Lung (tissue), 12 donors: ENCODE data around the gene ANKS1A. TPM values are rescaled to one million over a fixed set of nuclear protein-coding genes. Genes with fewer than 3 reads are reported as not detected.

Experiments
- ATAC-seq: fragments of 200-7000 bp; cut with Tn5 transposase; one replicate; pipeline ENCODE4 v1.9.1; 2020; ENCODE audit warnings: moderate number of reproducible peaks; ENCODE audit not compliant: insufficient read depth, low FRiP score
- DNase-seq, 3 donors: peaks; one replicate each; pipeline ENCODE4 v3.0.0-alpha.2; 2013 to 2017
- H3K27ac ChIP-seq, 2 donors: one replicate each; pipeline ENCODE4 v1.5.1; 2013; ENCODE audit warnings: mild to moderate bottlenecking in 2 of 2, moderate library complexity in 2 of 2, control low read depth in 1 of 2, inconsistent platforms in 1 of 2, low read depth in 1 of 2, low read length in 1 of 2
- H3K27me3 ChIP-seq, 3 donors: one replicate each; pipeline ENCODE4 v1.5.1; 2013; ENCODE audit warnings: low read length in 2 of 3; ENCODE audit not compliant: control insufficient read depth in 3 of 3, insufficient read depth in 3 of 3
- H3K36me3 ChIP-seq, 4 donors: one replicate each; pipeline ENCODE4 v1.5.1; 2013; ENCODE audit warnings: low read length in 4 of 4, mild to moderate bottlenecking in 1 of 4, moderate library complexity in 1 of 4; ENCODE audit not compliant: control insufficient read depth in 4 of 4, insufficient read depth in 4 of 4
- H3K4me1 ChIP-seq, 5 donors: one replicate each; pipeline ENCODE4 v1.5.1; 2013; ENCODE audit warnings: low read length in 5 of 5, mild to moderate bottlenecking in 2 of 5, moderate library complexity in 1 of 5; ENCODE audit not compliant: control insufficient read depth in 5 of 5, insufficient read depth in 5 of 5
- H3K4me3 ChIP-seq: one replicate; pipeline ENCODE4 v1.5.1; 2013; ENCODE audit warnings: mild to moderate bottlenecking, control low read depth, moderate library complexity
- H3K9ac ChIP-seq, 2 donors: one replicate each; pipeline ENCODE4 v1.5.1; 2013; ENCODE audit warnings: low read length in 2 of 2, control low read depth in 1 of 2; ENCODE audit not compliant: insufficient read depth in 1 of 2
- H3K9me3 ChIP-seq, 4 donors: one replicate each; pipeline ENCODE4 v1.5.1; 2013; ENCODE audit warnings: low read length in 3 of 4, mild to moderate bottlenecking in 1 of 4, moderate library complexity in 1 of 4; ENCODE audit not compliant: control insufficient read depth in 4 of 4, insufficient read depth in 3 of 4
- CTCF ChIP-seq: IDR thresholded peaks from 2 replicates; pipeline ENCODE4 v1.5.1; 2012; ENCODE audit warnings: mild to moderate bottlenecking; ENCODE audit errors: control extremely low read depth, extremely low read depth
- WGBS, 2 donors: extraction: QIAGEN DNeasy Blood & Tissue Kit; methylation state at CpG; one replicate each; pipeline ENCODE4 v1.1.7; 2013; 5-methylcytosine and 5-hydroxymethylcytosine counted together
- polyA plus RNA-seq, 2 donors: library from polyadenylated mRNA; stranded (reverse); fragments of 200-250 nt; gene quantifications; one replicate each; pipeline ENCODE4 v1.2.1, GENCODE V29; 2013
- total RNA-seq, 2 donors: library from RNA; depleted of rRNA in 1 of 2; stranded (reverse); fragments of >200 nt in 1 of 2; gene quantifications; one replicate each; pipeline ENCODE4 v1.2.1, GENCODE V29; 2014 to 2021
- donor health status: control.
- donor health status: control.
- donor health status: Bipolar disorder and iron deficiency.
- donor health status: healthy.
- donor health status: DM: yes; HTN: yes; CAD: no.

Gene ANKS1A
- total and polyA plus RNA-seq, 4 donors, result 10.4 to 40.6 (median 24.3) TPM

- Histone ChIP-seq H3K4me3 (no peak overlapping the region), H3K36me3 (peaks cover 4 to 20% (median 13%) of the 10 kb centered on the region in 4 donors), H3K4me1 (no peaks in the 10 kb centered on the region), H3K27ac (no peak overlapping the region), H3K27me3 (no peaks in the 10 kb centered on the region), H3K9me3 (no peaks in the 10 kb centered on the region), H3K9ac (no peak overlapping the region)
- no peak for DNase-seq
- no peak for TF ChIP-seq CTCF
- 65 to 66% methylated on average over 3 of the region's 3 CpGs for WGBS, 2 donors
- ATAC-seq, result no peak
Observed at GRCh38 chr6:34866509-34866908, 22.5 kb upstream of the ANKS1A start.

- TF ChIP-seq CTCF, result no peak
- Histone ChIP-seq H3K4me1 (no peaks in the 10 kb centered on the region), H3K36me3 (peaks cover 6 to 28% (median 21%) of the 10 kb centered on the region in 4 donors), H3K9ac (no peak overlapping the region), H3K27me3 (no peaks in the 10 kb centered on the region), H3K4me3 (no peak overlapping the region), H3K27ac (no peak overlapping the region), H3K9me3 (no peaks in the 10 kb centered on the region)
- WGBS, 2 donors, result 93 to 97% methylated on average over 3 of the region's 3 CpGs
- DNase-seq (peak in 2 of 3 donors; percentile 4 to 10), ATAC-seq (no peak)
Observed at GRCh38 chr6:34867484-34867883, 21.6 kb upstream of the ANKS1A start.

GRCh38 chr6:34871853-34872252 is 17.2 kb upstream of the ANKS1A start:
- H3K4me1 ChIP-seq, result no peaks in the 10 kb centered on the region
- no peaks in the 10 kb centered on the region for H3K27me3 ChIP-seq
- no peaks in the 10 kb centered on the region for H3K9me3 ChIP-seq
- H3K9ac ChIP-seq, result no peak overlapping the region
- H3K27ac ChIP-seq, result no peak overlapping the region
- H3K36me3 ChIP-seq, result peaks cover 26 to 39% (median 33%) of the 10 kb centered on the region in 4 donors
- H3K4me3 ChIP-seq, result no peak overlapping the region
- no peak for TF ChIP-seq CTCF
- ATAC-seq (no peak), DNase-seq (no peak)
- WGBS, 2 donors, result 94 to 97% methylated on average over 4 of the region's 4 CpGs

GRCh38 chr6:34872332-34872731 is 16.7 kb upstream of the ANKS1A start:
- H3K27ac ChIP-seq, result no peak overlapping the region
- H3K27me3 ChIP-seq, result no peaks in the 10 kb centered on the region
- no peak for TF ChIP-seq CTCF
- no peaks in the 10 kb centered on the region for H3K9me3 ChIP-seq
- peaks cover 25 to 37% (median 34%) of the 10 kb centered on the region in 4 donors for H3K36me3 ChIP-seq
- DNase-seq (no peak), ATAC-seq (no peak)
- WGBS, 2 donors, result 76 to 89% methylated on average over 1 of the region's 1 CpG
- H3K4me3 ChIP-seq, result no peak overlapping the region
- no peaks in the 10 kb centered on the region for H3K4me1 ChIP-seq
- H3K9ac ChIP-seq, result no peak overlapping the region
